Mucosa of gallbladder (tissue), 1 donor: ENCODE data around the gene CPNE1. TPM values are rescaled to one million over a fixed set of nuclear protein-coding genes. Genes with fewer than 3 reads are reported as not detected.
"Not testable (repeated sequence)": the region's sequence is repeated elsewhere in the genome, so short reads cannot be mapped to it uniquely, and the experiment has no call there.

Experiments
- DNase-seq: peaks from one replicate; pipeline ENCODE4 v3.0.0-alpha.2; 2020; ENCODE audit warnings: low spot score
- total RNA-seq: library from RNA; stranded (reverse); gene quantifications from one replicate; pipeline ENCODE4 v1.2.1, GENCODE V29; 2021
- donor health status: DM: no; HTN: no; CAD: no.

Gene CPNE1
- 195 TPM for total RNA-seq

- DNase-seq: peak; percentile 93
Observed at GRCh38 chr20:35664466-35665206, at the start of gene CPNE1, which contains the start of gene RBM12. TSS of gene CPNE1 (minus strand) at chr20:35664900. CDS start at chr20:35632923, 31,977 bp downstream. TSS of gene RBM12 (minus strand) at chr20:35664900. CDS start at chr20:35655322, 9,578 bp downstream.

GRCh38 chr20:35714127-35714526 lies 49.4 kb upstream of the CPNE1 start:
- no peak for DNase-seq

- DNase-seq: not testable (repeated sequence)
Observed at GRCh38 chr20:35713120-35713519, 48.4 kb upstream of the CPNE1 start.

- DNase-seq: no peak
Observed at GRCh38 chr20:35711588-35712209, 47.0 kb upstream of the CPNE1 start.

- no peak for DNase-seq
Observed at GRCh38 chr20:35710884-35711587, 46.3 kb upstream of the CPNE1 start.

GRCh38 chr20:35710039-35710438 lies 45.3 kb upstream of the CPNE1 start:
- DNase-seq: no peak

GRCh38 chr20:35709259-35709658 lies 44.6 kb upstream of the CPNE1 start:
- no peak for DNase-seq

GRCh38 chr20:35708502-35708901 lies 43.8 kb upstream of the CPNE1 start:
- no peak for DNase-seq

GRCh38 chr20:35706591-35707529 lies 42.2 kb upstream of the CPNE1 start:
- not testable (repeated sequence) for DNase-seq

- not testable (repeated sequence) for DNase-seq
Observed at GRCh38 chr20:35705894-35706293, 41.2 kb upstream of the CPNE1 start.

- DNase-seq: no peak
Observed at GRCh38 chr20:35704514-35705261, 40.0 kb upstream of the CPNE1 start.

- no peak for DNase-seq
Observed at GRCh38 chr20:35702824-35703695, 38.4 kb upstream of the CPNE1 start.

- no peak for DNase-seq
Observed at GRCh38 chr20:35702051-35702823, 37.5 kb upstream of the CPNE1 start.

- no peak for DNase-seq
Observed at GRCh38 chr20:35700625-35701148, 36.0 kb upstream of the CPNE1 start.

- no peak for DNase-seq
Observed at GRCh38 chr20:35699957-35700624, 35.4 kb upstream of the CPNE1 start.

- peak; percentile 81 for DNase-seq
Observed at GRCh38 chr20:35699127-35699956, 34.6 kb upstream of the CPNE1 start, which contains the start of the genes NFS1 and ROMO1. TSS of gene NFS1 (minus strand) at chr20:35699352. CDS start at chr20:35699288, 64 bp downstream. TSS of gene ROMO1 (plus strand) at chr20:35699405. CDS start at chr20:35699633, 228 bp downstream.
